Stimulated activated CD8-positive, alpha-beta memory T cell treated with anti-CD3 and anti-CD28 coated beads, Interleukin-7, amount 100 ng/mL, for 1 hour (primary cell): ENCODE measurements around the gene HSPBP1.
"Not testable (repeated sequence)": the region's sequence is repeated elsewhere in the genome, so short reads cannot be mapped to it uniquely, and the experiment has no call there.

Experiments
- DNase-seq, 2 donors: peaks; one replicate each; pipeline ENCODE4 v3.0.0-alpha.2; 2020; ENCODE audit warnings: low read depth in 2 of 2

Gene HSPBP1

DNA sequence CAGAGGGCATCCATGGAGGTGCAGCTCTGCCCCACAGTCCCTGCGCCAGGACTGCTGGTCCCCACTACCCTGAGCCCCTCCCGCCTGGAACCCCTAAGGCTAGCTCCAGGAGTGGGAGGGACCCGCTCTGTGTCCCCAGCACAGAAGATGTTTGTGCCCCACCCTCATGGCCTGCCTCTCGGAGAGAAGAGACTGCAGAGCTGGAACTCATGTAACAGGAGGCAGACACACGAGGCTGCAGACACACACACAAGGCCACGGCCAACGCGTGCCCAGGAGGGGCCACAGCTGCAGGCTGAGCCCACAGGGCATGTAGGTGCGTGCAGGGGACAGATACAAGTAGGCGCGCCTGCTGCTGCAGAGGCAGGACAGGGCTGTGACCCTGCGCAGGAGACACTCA is 40.9 kb downstream of the HSPBP1 start:
- DNase-seq: no peak

- DNase-seq: no peak
These were observed 41.9 kb downstream of the HSPBP1 start for GRCh38 chr19:55238030-55238429.

- DNase-seq: no peak
These were observed 46.9 kb downstream of the HSPBP1 start for GRCh38 chr19:55232986-55233385.

DNA sequence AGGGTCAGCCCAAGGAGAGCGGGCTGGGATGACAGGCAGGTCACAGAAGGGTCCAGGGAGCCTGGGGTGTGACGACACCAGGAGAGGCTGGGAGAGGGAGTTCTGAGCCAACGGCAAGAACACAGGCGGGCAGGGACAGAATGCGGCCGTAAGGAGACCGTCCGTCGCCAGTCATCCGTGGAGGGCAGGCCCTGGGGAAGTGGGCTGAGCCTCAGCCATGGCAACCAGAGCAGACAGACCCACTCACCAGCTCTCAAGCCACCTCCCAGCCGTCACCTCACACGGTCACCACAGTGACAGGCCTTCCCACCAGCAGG is 47.7 kb downstream of the HSPBP1 start:
- no peak for DNase-seq

GRCh38 chr19:55231391-55232285 is 48.3 kb downstream of the HSPBP1 start:
- no peak for DNase-seq

GRCh38 chr19:55230780-55231179 is 49.1 kb downstream of the HSPBP1 start:
- no peak for DNase-seq

DNA sequence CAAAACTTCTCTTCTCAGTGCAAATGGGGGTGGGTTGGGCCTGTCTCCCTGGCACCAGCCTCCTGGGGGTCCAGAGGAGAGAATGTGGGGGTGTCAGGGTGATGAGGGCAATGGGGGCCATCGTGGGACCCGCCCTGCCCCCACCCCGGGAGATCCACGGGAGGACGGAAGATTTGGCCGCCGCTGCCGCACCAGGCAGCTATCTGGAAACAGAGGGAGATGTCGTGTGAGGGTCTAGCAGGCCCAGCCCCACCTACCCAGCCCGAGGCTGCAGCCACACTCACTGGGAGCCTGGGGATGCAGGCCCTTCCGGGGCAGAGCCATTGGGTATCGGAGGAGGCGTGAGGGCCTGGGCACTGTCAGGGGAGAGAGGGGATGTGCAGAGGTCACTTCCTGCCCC is 49.6 kb downstream of the HSPBP1 start:
- DNase-seq: no peak

GRCh38 chr19:55229789-55230182 is 50.1 kb downstream of the HSPBP1 start:
- no peak for DNase-seq

GRCh38 chr19:55229145-55229788 is 50.6 kb downstream of the HSPBP1 start:
- DNase-seq: no peak

DNA sequence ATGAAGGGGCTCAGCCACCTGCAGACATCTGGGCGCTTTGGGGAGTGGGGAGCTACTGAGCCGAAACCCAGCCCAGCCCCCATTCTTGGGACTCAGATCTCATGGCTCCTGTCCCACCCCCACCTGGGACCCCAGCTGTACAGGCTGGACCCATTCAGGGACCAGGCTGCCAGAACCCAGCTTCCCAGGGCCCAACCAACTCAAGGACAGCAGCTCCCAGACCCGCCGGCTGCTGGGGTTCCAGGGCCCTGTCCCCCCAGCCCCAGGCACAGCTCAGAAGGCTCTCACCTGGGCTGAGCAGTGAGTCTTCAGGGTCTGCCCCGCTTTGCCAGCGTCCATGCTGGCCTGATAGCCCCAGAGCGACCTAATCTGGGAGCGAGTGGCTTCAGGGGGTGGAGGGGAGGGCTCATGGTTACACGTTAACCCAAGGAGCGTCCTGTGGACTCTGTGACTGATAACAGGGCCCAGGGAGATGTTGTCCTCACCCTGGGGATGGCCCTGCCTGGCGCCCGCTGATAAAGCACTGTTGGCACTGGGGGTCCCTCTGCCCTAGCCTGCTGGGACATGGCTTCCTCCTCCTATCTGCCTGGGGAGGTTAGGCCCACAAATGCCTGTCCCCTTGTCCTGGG is 51.4 kb downstream of the HSPBP1 start, which contains the start of gene TMEM86B:
TSS of gene TMEM86B (minus strand) at position 361 of the 629 bp plus-strand sequence. CDS start at position 339, 22 bp downstream.
- no peak for DNase-seq

DNA sequence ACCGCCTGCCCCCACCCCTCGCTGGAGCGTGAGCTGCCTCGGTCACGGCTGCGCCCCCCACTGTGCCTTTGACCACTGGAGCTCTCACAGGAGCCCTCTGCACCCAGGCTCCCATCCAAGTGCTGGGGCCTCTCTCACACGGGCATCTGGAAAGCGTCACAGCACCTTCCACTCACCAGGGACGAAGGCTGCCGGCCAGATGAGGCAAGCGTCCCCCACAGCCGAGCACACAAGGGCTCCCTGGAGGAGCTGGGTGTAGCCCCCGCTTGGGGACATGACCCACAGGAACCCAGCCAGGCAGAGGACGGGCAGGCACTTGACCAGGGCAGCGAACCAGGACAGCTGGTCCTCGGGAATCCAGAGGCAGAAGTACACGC is 51.9 kb downstream of the HSPBP1 start:
- DNase-seq: no peak

DNA sequence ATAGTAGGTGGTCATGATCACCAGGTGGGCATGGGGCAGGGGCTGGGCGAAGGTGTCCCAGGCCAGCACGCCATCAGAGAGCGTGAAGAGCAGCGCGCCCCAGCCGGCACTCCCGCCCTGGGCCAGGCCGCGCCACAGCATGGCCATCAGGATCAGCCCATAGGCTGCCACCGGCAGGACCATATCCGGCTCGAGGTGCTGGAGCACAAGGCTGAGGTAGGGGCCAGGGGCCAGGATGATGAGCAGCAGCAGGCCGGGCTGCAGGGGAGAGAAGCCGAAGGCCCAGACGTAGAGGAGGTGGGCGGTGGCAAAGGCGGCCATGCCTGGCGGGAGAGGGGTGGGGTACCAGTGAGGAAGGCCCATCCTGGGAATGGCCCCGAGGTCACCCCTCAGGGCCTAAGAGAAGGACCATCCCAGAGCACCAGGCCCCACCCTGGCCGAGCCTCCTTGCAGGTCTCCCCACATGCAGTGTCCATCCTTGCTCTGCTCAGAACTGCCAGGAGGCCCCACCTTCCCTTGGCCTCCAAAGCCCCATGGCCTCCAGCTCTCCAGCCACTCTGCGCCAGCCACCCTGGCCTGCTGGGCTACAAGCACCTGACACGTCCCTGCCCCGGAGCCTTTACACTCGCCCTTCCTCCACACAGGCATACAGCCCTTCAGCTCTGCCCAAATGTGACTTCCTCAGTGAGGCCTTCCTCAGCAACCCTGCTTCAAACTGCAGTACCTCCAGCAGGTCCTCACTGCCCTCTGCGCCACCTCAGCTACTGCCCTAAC is 52.5 kb downstream of the HSPBP1 start:
- DNase-seq: no peak

DNA sequence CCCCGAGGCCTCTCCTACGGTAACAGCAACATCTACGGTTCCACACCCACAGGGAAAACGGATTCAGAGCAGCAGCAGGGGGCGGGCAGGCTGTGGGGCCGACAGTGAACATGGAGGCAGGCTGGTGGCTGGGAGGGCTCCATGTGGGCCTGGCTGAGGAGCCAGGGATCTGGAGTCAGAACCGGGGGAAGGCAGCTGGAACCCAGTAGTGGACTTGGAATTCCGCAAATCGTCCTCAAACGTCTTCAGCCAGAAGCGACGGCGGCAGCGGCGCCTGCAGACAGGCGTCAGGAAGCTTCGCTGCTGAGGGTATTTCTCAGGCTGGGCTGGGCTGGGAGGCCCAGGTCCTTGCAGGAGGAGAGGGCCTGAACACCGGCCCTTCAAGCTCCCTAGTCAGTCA is 53.1 kb downstream of the HSPBP1 start:
- DNase-seq: no peak

GRCh38 chr19:55226273-55226672 is 53.6 kb downstream of the HSPBP1 start:
- no peak for DNase-seq

DNA sequence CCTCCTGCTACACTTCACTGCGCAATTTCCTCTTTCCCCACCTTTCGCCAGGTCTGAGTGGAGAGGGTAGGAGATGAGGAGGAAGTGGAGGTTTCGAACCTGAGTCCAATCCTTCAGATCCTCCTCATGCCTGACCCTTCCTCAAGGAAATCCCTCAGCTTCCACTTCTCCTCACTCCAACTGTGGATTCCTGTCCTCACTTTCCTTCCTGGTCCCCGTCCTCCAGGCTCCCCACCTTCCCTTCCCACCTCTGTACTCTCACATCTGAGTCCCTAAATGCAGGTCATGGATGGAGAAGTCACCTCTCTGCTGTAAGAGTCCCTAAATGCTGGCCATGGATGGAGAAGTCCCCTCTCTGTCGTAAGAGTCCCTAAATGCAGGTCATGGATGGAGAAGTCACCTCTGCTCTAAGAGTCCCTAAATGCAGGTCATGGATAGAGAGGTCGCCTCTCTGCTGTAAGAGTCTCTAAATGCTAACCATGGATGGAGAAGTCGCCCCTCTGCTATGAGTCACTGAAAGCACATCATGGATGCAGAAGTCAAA is 54.4 kb downstream of the HSPBP1 start:
- no peak for DNase-seq

- not testable (repeated sequence) for DNase-seq
These were observed 55.1 kb downstream of the HSPBP1 start for GRCh38 chr19:55224679-55225414.

GRCh38 chr19:55224038-55224665 is 55.8 kb downstream of the HSPBP1 start:
- DNase-seq: no peak

GRCh38 chr19:55223291-55224037 is 56.4 kb downstream of the HSPBP1 start:
- no peak for DNase-seq

GRCh38 chr19:55220525-55220924 is 59.4 kb downstream of the HSPBP1 start:
- no peak for DNase-seq
